ENCODE results near the gene MRPL33.
"Not testable (repeated sequence)": the region's sequence is repeated elsewhere in the genome, so short reads cannot be mapped to it uniquely, and the experiment has no call there.

MRPL33 gene

GRCh38 chr2:27739058-27739373, 32.5 kb upstream of the MRPL33 start:
- in situ Hi-C loops (cut with HindIII; ENCODE audit: low sequenced_read_pairs) = loop anchor here (5.0 kb wide), 1 partner anchor 668 kb away; no protein-coding TSS in a partner anchor

GRCh38 chr2:27741673-27742072, 29.8 kb upstream of the MRPL33 start:
- in situ Hi-C loops (cut with HindIII; ENCODE audit: low sequenced_read_pairs) = no loop called here

- in situ Hi-C loops (cut with HindIII; ENCODE audit: low sequenced_read_pairs) = no loop called here
Measured at GRCh38 chr2:27742571-27742970, 28.9 kb upstream of the MRPL33 start.

GRCh38 chr2:27745494-27745893, 26.0 kb upstream of the MRPL33 start:
- in situ Hi-C loops (cut with HindIII; ENCODE audit: low sequenced_read_pairs) = not testable (repeated sequence)

- in situ Hi-C loops (cut with HindIII; ENCODE audit: low sequenced_read_pairs) = no loop called here
Measured at GRCh38 chr2:27746325-27746724, 25.2 kb upstream of the MRPL33 start.

GRCh38 chr2:27747827-27748352, 23.6 kb upstream of the MRPL33 start:
- in situ Hi-C loops (cut with HindIII; ENCODE audit: low sequenced_read_pairs) = no loop called here

- in situ Hi-C loops (cut with HindIII; ENCODE audit: low sequenced_read_pairs) = not testable (repeated sequence)
Measured at GRCh38 chr2:27748803-27749554, 22.5 kb upstream of the MRPL33 start.

GRCh38 chr2:27751377-27751776, 20.1 kb upstream of the MRPL33 start:
- in situ Hi-C loops (cut with HindIII; ENCODE audit: low sequenced_read_pairs) = loop anchor here (5.0 kb wide), 1 partner anchor 46 kb away; no protein-coding TSS in a partner anchor

- in situ Hi-C loops (cut with HindIII; ENCODE audit: low sequenced_read_pairs) = loop anchor here (5.0 kb wide), 1 partner anchor 45 kb away; no protein-coding TSS in a partner anchor
Measured at GRCh38 chr2:27752551-27753237, 18.8 kb upstream of the MRPL33 start.

- in situ Hi-C loops (cut with HindIII; ENCODE audit: low sequenced_read_pairs) = loop anchor here (5.0 kb wide), 1 partner anchor 43 kb away; no protein-coding TSS in a partner anchor
Measured at GRCh38 chr2:27754138-27754588, 17.4 kb upstream of the MRPL33 start.

- in situ Hi-C loops (cut with HindIII; ENCODE audit: low sequenced_read_pairs) = loop anchor here (5.0 kb wide), 1 partner anchor 42 kb away; no protein-coding TSS in a partner anchor
Measured at GRCh38 chr2:27754831-27755230, 16.7 kb upstream of the MRPL33 start.

GRCh38 chr2:27756091-27756490, 15.4 kb upstream of the MRPL33 start:
- in situ Hi-C loops (cut with HindIII; ENCODE audit: low sequenced_read_pairs) = no loop called here

- in situ Hi-C loops (cut with HindIII; ENCODE audit: low sequenced_read_pairs) = no loop called here
Measured at GRCh38 chr2:27756544-27757498, 14.7 kb upstream of the MRPL33 start.

- in situ Hi-C loops (cut with HindIII; ENCODE audit: low sequenced_read_pairs) = no loop called here
Measured at GRCh38 chr2:27762951-27763906, 8.3 kb upstream of the MRPL33 start.

GRCh38 chr2:27763907-27764267, 7.6 kb upstream of the MRPL33 start:
- in situ Hi-C loops (cut with HindIII; ENCODE audit: low sequenced_read_pairs) = no loop called here

GRCh38 chr2:27764526-27764925, 7.0 kb upstream of the MRPL33 start:
- in situ Hi-C loops (cut with HindIII; ENCODE audit: low sequenced_read_pairs) = not testable (repeated sequence)

- in situ Hi-C loops (cut with HindIII; ENCODE audit: low sequenced_read_pairs) = no loop called here
Measured at GRCh38 chr2:27765621-27766286, 5.8 kb upstream of the MRPL33 start.

- in situ Hi-C loops (cut with HindIII; ENCODE audit: low sequenced_read_pairs) = no loop called here
Measured at GRCh38 chr2:27766287-27766661, 5.2 kb upstream of the MRPL33 start.

- in situ Hi-C loops (cut with HindIII; ENCODE audit: low sequenced_read_pairs) = no loop called here
Measured at GRCh38 chr2:27771202-27771547, 344 bp upstream of the MRPL33 start.
